Activated naive CD4-positive, alpha-beta T cell treated with anti-CD3 and anti-CD28 coated beads for 36 hours (primary cell): ENCODE data around the gene RNF5. TPM values are rescaled to one million over a fixed set of nuclear protein-coding genes. Genes with fewer than 3 reads are reported as not detected.

Source experiments
- CTCF ChIA-PET: fragments of 350-600 bp; sonication (Branson Sonifier 250); formaldehyde crosslinking; loops from one replicate; lab custom pipeline; 2021; ENCODE audit warnings: antibody characterized with exemption; lab: Charles Lee
- DNase-seq: peaks from one replicate; pipeline ENCODE4 v3.0.0-alpha.2; 2020
- H3K27ac Mint-ChIP-seq: one replicate; pipeline ENCODE4 v1.8.0; 2021; ENCODE audit warnings: mild to moderate bottlenecking, mixed read lengths
- H3K27me3 Mint-ChIP-seq: one replicate; pipeline ENCODE4 v1.8.0; 2021; ENCODE audit warnings: low read depth, mixed read lengths
- H3K36me3 Mint-ChIP-seq: one replicate; pipeline ENCODE4 v1.8.0; 2021; ENCODE audit warnings: low read depth, mixed read lengths
- H3K4me1 Mint-ChIP-seq: one replicate; pipeline ENCODE4 v1.8.0; 2021; ENCODE audit warnings: low read depth, mixed read lengths
- H3K4me3 Mint-ChIP-seq: one replicate; pipeline ENCODE4 v1.8.0; 2021; ENCODE audit warnings: mild to moderate bottlenecking, moderate library complexity, mixed read lengths
- H3K9me3 Mint-ChIP-seq: one replicate; pipeline ENCODE4 v1.8.0; 2021; ENCODE audit warnings: mixed read lengths
- intact Hi-C: fragments of 100-400 bp; cut with micrococcal nuclease; formaldehyde crosslinking; loops from one replicate; pipeline ENCODE4 v1.15.1; 2023
- total RNA-seq, 2 experiments: library from RNA; stranded (reverse); gene quantifications; one replicate each; pipeline ENCODE4 v1.2.3, GENCODE V29; 2021

The RNF5 gene
- total RNA-seq, 2 experiments from 2014 or later: 39.5 to 39.9 TPM

GRCh38 chr6:32146687-32147086 lies 31.5 kb upstream of the RNF5 start:
- CTCF ChIA-PET: interaction anchor here (0.6 to 1.3 kb wide), 2 partner anchors 100 to 1066 kb away, joined by 4 to 5 read pairs; no protein-coding TSS in a partner anchor

GRCh38 chr6:32147401-32148132 lies 30.6 kb upstream of the RNF5 start:
- peaks cover 8% of the 10 kb centered on the region for H3K27me3 Mint-ChIP-seq
- H3K4me3 Mint-ChIP-seq: no peak overlapping the region
- CTCF ChIA-PET: interaction anchor here (1.3 kb wide), 1 partner anchor 99 kb away, joined by 4 read pairs; no protein-coding TSS in a partner anchor
- no peak for DNase-seq
- no peak overlapping the region for H3K27ac Mint-ChIP-seq
- no peaks in the 10 kb centered on the region for H3K36me3 Mint-ChIP-seq
- intact Hi-C loops: loop anchor here (1.0 kb wide), 1 partner anchor 17 kb away; the partner anchor contains the start of gene FKBPL
- peaks cover 35% of the 10 kb centered on the region for H3K4me1 Mint-ChIP-seq
- H3K9me3 Mint-ChIP-seq: no peaks in the 10 kb centered on the region

More at GRCh38 chr6:32146687-32147086, 31.5 kb upstream of the RNF5 start:
- Mint-ChIP-seq H3K36me3 (no peaks in the 10 kb centered on the region), H3K9me3 (no peaks in the 10 kb centered on the region), H3K4me1 (peaks cover 28% of the 10 kb centered on the region), H3K27me3 (peaks cover 8% of the 10 kb centered on the region), H3K27ac (peak overlapping the region; percentile 2), H3K4me3 (no peak overlapping the region)
- no peak for DNase-seq
- intact Hi-C loops: no loop called here

- peak; percentile 89 for DNase-seq
- H3K9me3 Mint-ChIP-seq: no peaks in the 10 kb centered on the region
- H3K36me3 Mint-ChIP-seq: no peaks in the 10 kb centered on the region
- CTCF ChIA-PET: interaction anchor here (0.8 kb wide), 1 partner anchor 12 kb away, joined by 4 read pairs; no protein-coding TSS in a partner anchor
- H3K4me3 Mint-ChIP-seq: peak overlapping the region; percentile 76
- peaks cover 8% of the 10 kb centered on the region for H3K27me3 Mint-ChIP-seq
- H3K27ac Mint-ChIP-seq: peak overlapping the region; percentile 28
- peaks cover 44% of the 10 kb centered on the region for H3K4me1 Mint-ChIP-seq
- intact Hi-C loops: loop anchor here (1.0 kb wide), 1 partner anchor 18 kb away; the partner anchor contains the start of gene FKBPL
Measured at GRCh38 chr6:32148289-32149091, 29.7 kb upstream of the RNF5 start.

GRCh38 chr6:32149092-32149755 lies 29.0 kb upstream of the RNF5 start:
- Mint-ChIP-seq H3K27me3 (peaks cover 8% of the 10 kb centered on the region), H3K27ac (peak overlapping the region; percentile 28), H3K4me3 (peak overlapping the region; percentile 76), H3K36me3 (no peaks in the 10 kb centered on the region), H3K9me3 (no peaks in the 10 kb centered on the region), H3K4me1 (peaks cover 45% of the 10 kb centered on the region)
- DNase-seq: no peak
- intact Hi-C loops: no loop called here
- CTCF ChIA-PET: interaction anchor here (0.8 kb wide), 1 partner anchor 13 kb away, joined by 4 read pairs; no protein-coding TSS in a partner anchor

- CTCF ChIA-PET: no interaction called here
- Mint-ChIP-seq H3K27me3 (peaks cover 8% of the 10 kb centered on the region), H3K4me1 (peaks cover 51% of the 10 kb centered on the region), H3K4me3 (peak overlapping the region; percentile 66), H3K27ac (no peak overlapping the region), H3K9me3 (no peaks in the 10 kb centered on the region), H3K36me3 (no peaks in the 10 kb centered on the region)
- intact Hi-C loops: loop anchor here (5.0 kb wide), 1 partner anchor 193 kb away; the partner anchor contains the start of genes NELFE and SKIC2
- DNase-seq: no peak
Measured at GRCh38 chr6:32149932-32150870, 28.0 kb upstream of the RNF5 start.

- CTCF ChIA-PET: no interaction called here
- DNase-seq: no peak
- Mint-ChIP-seq H3K9me3 (no peaks in the 10 kb centered on the region), H3K27ac (no peak overlapping the region), H3K27me3 (peaks cover 8% of the 10 kb centered on the region), H3K36me3 (no peaks in the 10 kb centered on the region), H3K4me1 (peaks cover 55% of the 10 kb centered on the region), H3K4me3 (peak overlapping the region; percentile 66)
- intact Hi-C loops: loop anchor here (5.0 kb wide), 1 partner anchor 194 kb away; the partner anchor contains the start of genes NELFE and SKIC2
Measured at GRCh38 chr6:32151181-32151862, 26.9 kb upstream of the RNF5 start.

GRCh38 chr6:32151863-32152768 lies 26.1 kb upstream of the RNF5 start, which contains the start of gene PRRT1:
PRRT1 (minus strand) TSS chr6:32151939; CDS start chr6:32151827, 112 bp downstream.
- CTCF ChIA-PET: interaction anchor here (0.6 to 1.1 kb wide), 4 partner anchors 24 to 399 kb away, joined by 3 read pairs; partner anchors contain the start of gene ATF6B
- intact Hi-C loops: loop anchor here (5.0 kb wide), 1 partner anchor 195 kb away; the partner anchor contains the start of genes NELFE and SKIC2
- Mint-ChIP-seq H3K27ac (no peak within 1 kb of the TSS), H3K27me3 (peaks cover 8% of the 10 kb centered on the region), H3K4me1 (peaks cover 55% of the 10 kb centered on the region), H3K9me3 (no peaks in the 10 kb centered on the region), H3K4me3 (peak within 1 kb of the TSS; percentile 99), H3K36me3 (no peaks in the 10 kb centered on the region)
- DNase-seq: no peak

GRCh38 chr6:32152769-32153563 lies 25.2 kb upstream of the RNF5 start:
- Mint-ChIP-seq H3K4me3 (peak overlapping the region; percentile 99), H3K9me3 (no peaks in the 10 kb centered on the region), H3K36me3 (peaks cover 7% of the 10 kb centered on the region), H3K4me1 (peaks cover 55% of the 10 kb centered on the region), H3K27me3 (peaks cover 8% of the 10 kb centered on the region), H3K27ac (no peak overlapping the region)
- intact Hi-C loops: loop anchor here (5.0 kb wide), 1 partner anchor 196 kb away; the partner anchor contains the start of genes NELFE and SKIC2
- CTCF ChIA-PET: interaction anchor here (0.6 to 1.1 kb wide), 4 partner anchors 25 to 400 kb away, joined by 3 read pairs; partner anchors contain the start of gene ATF6B
- DNase-seq: no peak
